Type B pancreatic cell (in vitro differentiated cells): Measurements from ENCODE around the gene FOXJ1. TPM values are rescaled to one million over a fixed set of nuclear protein-coding genes. Genes with fewer than 3 reads are reported as not detected.
"Not testable (repeated sequence)": the region's sequence is repeated elsewhere in the genome, so short reads cannot be mapped to it uniquely, and the experiment has no call there.

Experiments used
- DNase-seq: peaks from one replicate; pipeline ENCODE4 v3.0.0; 2021; ENCODE audit warnings: mixed read lengths; ENCODE audit not compliant: unreplicated experiment; ENCODE audit errors: extremely low spot score
- H3K27ac Mint-ChIP-seq: 2 replicates; pipeline ENCODE4 v1.8.0; 2021; ENCODE audit warnings: mild to moderate bottlenecking, mixed read lengths
- H3K27me3 Mint-ChIP-seq: 2 replicates; pipeline ENCODE4 v1.8.0; 2021; ENCODE audit warnings: mixed read lengths
- H3K36me3 Mint-ChIP-seq: 2 replicates; pipeline ENCODE4 v1.8.0; 2021; ENCODE audit warnings: mixed read lengths
- H3K4me1 Mint-ChIP-seq: one replicate; pipeline ENCODE4 v1.8.0; 2021; ENCODE audit warnings: mixed read lengths; ENCODE audit not compliant: unreplicated experiment
- H3K4me3 Mint-ChIP-seq: 2 replicates; pipeline ENCODE4 v1.8.0; 2021; ENCODE audit warnings: mild to moderate bottlenecking, mixed read lengths
- H3K9me3 Mint-ChIP-seq: 2 replicates; pipeline ENCODE4 v1.8.0; 2021; ENCODE audit warnings: mixed read lengths
- CTCF ChIP-seq: fragments of 200-600 bp; sonication (generic); conservative IDR thresholded peaks from 2 replicates; pipeline ENCODE4 v1.5.0; 2021; ENCODE audit warnings: antibody characterized with exemption, mild to moderate bottlenecking
- long read RNA-seq: library from polyadenylated mRNA; unstranded; transcript quantifications from one replicate; pipeline ENCODE4 v2.0.0, GENCODE V29; 2020
- total RNA-seq: library from RNA; stranded (reverse); gene quantifications from 2 replicates; pipeline ENCODE4 v1.2.1, GENCODE V29; 2021; ENCODE audit warnings: low replicate concordance

Gene FOXJ1
- 5.3 and 18.2 TPM in 2 replicates for total RNA-seq
- long read RNA-seq = 0 reads

GRCh38 chr17:76141212-76142038, at the start of gene FOXJ1:
Gene FOXJ1 (minus strand): TSS chr17:76141245. CDS start chr17:76140395, 850 bp downstream.
- Mint-ChIP-seq H3K36me3 (no peaks in the 10 kb centered on the region), H3K27ac (peak within 1 kb of the TSS; percentile 77), H3K27me3 (peaks cover 47% of the 10 kb centered on the region), H3K4me3 (peak within 1 kb of the TSS; percentile 86), H3K9me3 (no peaks in the 10 kb centered on the region), H3K4me1 (peaks cover 31% of the 10 kb centered on the region)
- no peak for TF ChIP-seq CTCF
- peak; percentile 92 for DNase-seq

GRCh38 chr17:76189741-76190140, 48.7 kb upstream of the FOXJ1 start:
- H3K4me3 Mint-ChIP-seq = no peak overlapping the region
- no peak overlapping the region for H3K27ac Mint-ChIP-seq
- no peak for TF ChIP-seq CTCF
- no peaks in the 10 kb centered on the region for H3K36me3 Mint-ChIP-seq
- no peaks in the 10 kb centered on the region for H3K9me3 Mint-ChIP-seq
- no peak for DNase-seq
- H3K27me3 Mint-ChIP-seq = no peaks in the 10 kb centered on the region
- H3K4me1 Mint-ChIP-seq = peaks cover 16% of the 10 kb centered on the region

GRCh38 chr17:76189247-76189646, 48.2 kb upstream of the FOXJ1 start:
- DNase-seq = no peak
- no peak overlapping the region for H3K4me3 Mint-ChIP-seq
- peaks cover 20% of the 10 kb centered on the region for H3K4me1 Mint-ChIP-seq
- no peaks in the 10 kb centered on the region for H3K9me3 Mint-ChIP-seq
- no peak overlapping the region for H3K27ac Mint-ChIP-seq
- H3K36me3 Mint-ChIP-seq = no peaks in the 10 kb centered on the region
- TF ChIP-seq CTCF = no peak
- H3K27me3 Mint-ChIP-seq = no peaks in the 10 kb centered on the region

- no peak overlapping the region for H3K4me3 Mint-ChIP-seq
- DNase-seq = no peak
- TF ChIP-seq CTCF = no peak
- H3K4me1 Mint-ChIP-seq = peaks cover 18% of the 10 kb centered on the region
- no peaks in the 10 kb centered on the region for H3K36me3 Mint-ChIP-seq
- no peaks in the 10 kb centered on the region for H3K9me3 Mint-ChIP-seq
- no peaks in the 10 kb centered on the region for H3K27me3 Mint-ChIP-seq
- H3K27ac Mint-ChIP-seq = no peak overlapping the region
These were observed 47.4 kb upstream of the FOXJ1 start for GRCh38 chr17:76188213-76189016.

- H3K4me1 Mint-ChIP-seq = peaks cover 14% of the 10 kb centered on the region
- H3K27me3 Mint-ChIP-seq, DNase-seq, H3K9me3 Mint-ChIP-seq, H3K4me3 Mint-ChIP-seq, H3K27ac Mint-ChIP-seq, H3K36me3 Mint-ChIP-seq: not testable (repeated sequence)
These were observed 45.7 kb upstream of the FOXJ1 start for GRCh38 chr17:76186774-76187173.

- no peaks in the 10 kb centered on the region for H3K9me3 Mint-ChIP-seq
- H3K4me3 Mint-ChIP-seq = no peak overlapping the region
- no peaks in the 10 kb centered on the region for H3K27me3 Mint-ChIP-seq
- no peak for TF ChIP-seq CTCF
- H3K36me3 Mint-ChIP-seq = no peaks in the 10 kb centered on the region
- DNase-seq = no peak
- no peak overlapping the region for H3K27ac Mint-ChIP-seq
- H3K4me1 Mint-ChIP-seq = peaks cover 18% of the 10 kb centered on the region
These were observed 43.2 kb upstream of the FOXJ1 start for GRCh38 chr17:76184290-76184689.
